Ovary (tissue), 3 donors: Measurements from ENCODE around the gene CPNE9.

Experiments
- EP300 ChIP-seq: sonication (generic); formaldehyde crosslinking; IDR thresholded peaks from one replicate; pipeline ENCODE4 v1.6.1; 2017; ENCODE audit warnings: antibody characterized with exemption
- POLR2A ChIP-seq: fragments of 450-650 bp; IDR thresholded peaks from one replicate; pipeline ENCODE4 v1.6.1; 2017; ENCODE audit warnings: antibody characterized with exemption, mild to moderate bottlenecking, moderate library complexity
- TF ChIP-seq, protein P1 (sequence below), 3 donors: fragments of 450-650 bp in 2 of 3; fragments of 200-600 bp in 1 of 3; IDR thresholded peaks; one replicate each; pipeline versions ENCODE4 v1.5.1 to v1.8.0; 2016 to 2022; ENCODE audit warnings: antibody characterized with exemption in 3 of 3, mild to moderate bottlenecking in 1 of 3
- donor health status: DM: no; HTN: no; CAD: no.

DNA sequence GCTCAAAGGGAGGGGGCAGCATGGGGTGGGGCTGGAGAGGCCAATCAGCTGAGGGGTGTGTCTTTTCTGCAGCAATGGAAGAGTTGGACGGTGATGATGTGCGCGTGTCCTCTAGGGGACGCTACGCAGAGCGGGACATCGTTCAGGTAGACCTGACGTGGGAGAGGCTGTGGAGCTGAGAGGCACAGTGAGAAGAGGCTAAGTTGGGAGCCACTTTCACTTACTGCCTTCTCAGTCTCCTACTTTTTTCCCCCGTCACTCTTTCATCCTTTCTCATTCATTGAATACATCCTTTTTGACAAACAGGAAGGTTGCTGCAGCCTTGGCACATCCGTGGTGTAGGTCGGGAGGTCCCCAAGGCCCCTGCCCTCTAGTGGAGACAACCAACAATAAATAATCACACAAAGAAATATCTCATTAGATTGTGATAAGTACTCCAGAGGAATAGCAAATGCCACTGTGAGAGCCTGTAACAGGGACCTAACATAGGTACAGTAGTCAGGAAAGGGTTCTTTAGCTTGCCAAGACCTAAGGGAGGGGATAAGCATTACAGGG is 23.5 kb downstream of the CPNE9 start:
- TF ChIP-seq, protein P1, sequence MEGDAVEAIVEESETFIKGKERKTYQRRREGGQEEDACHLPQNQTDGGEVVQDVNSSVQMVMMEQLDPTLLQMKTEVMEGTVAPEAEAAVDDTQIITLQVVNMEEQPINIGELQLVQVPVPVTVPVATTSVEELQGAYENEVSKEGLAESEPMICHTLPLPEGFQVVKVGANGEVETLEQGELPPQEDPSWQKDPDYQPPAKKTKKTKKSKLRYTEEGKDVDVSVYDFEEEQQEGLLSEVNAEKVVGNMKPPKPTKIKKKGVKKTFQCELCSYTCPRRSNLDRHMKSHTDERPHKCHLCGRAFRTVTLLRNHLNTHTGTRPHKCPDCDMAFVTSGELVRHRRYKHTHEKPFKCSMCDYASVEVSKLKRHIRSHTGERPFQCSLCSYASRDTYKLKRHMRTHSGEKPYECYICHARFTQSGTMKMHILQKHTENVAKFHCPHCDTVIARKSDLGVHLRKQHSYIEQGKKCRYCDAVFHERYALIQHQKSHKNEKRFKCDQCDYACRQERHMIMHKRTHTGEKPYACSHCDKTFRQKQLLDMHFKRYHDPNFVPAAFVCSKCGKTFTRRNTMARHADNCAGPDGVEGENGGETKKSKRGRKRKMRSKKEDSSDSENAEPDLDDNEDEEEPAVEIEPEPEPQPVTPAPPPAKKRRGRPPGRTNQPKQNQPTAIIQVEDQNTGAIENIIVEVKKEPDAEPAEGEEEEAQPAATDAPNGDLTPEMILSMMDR (IDR thresholded peaks at IDR 0.05), result no peak
- TF ChIP-seq POLR2A (no peak), EP300 (no peak)
